GM21390 (cell line): ENCODE measurements around the gene CIPC.

ENCODE experiments used
- ATAC-seq: cut with Tn5 transposase; IDR thresholded peaks from one replicate; pipeline ENCODE4 v1.9.1; 2021; ENCODE audit not compliant: unreplicated experiment

CIPC gene

GRCh38 chr14:77068517-77069200, 29.4 kb upstream of the CIPC start:
- ATAC-seq, result no peak

GRCh38 chr14:77069551-77069950, 28.5 kb upstream of the CIPC start:
- ATAC-seq, result no peak

- no peak for ATAC-seq
Observed at GRCh38 chr14:77071938-77072388, 26.1 kb upstream of the CIPC start.

DNA sequence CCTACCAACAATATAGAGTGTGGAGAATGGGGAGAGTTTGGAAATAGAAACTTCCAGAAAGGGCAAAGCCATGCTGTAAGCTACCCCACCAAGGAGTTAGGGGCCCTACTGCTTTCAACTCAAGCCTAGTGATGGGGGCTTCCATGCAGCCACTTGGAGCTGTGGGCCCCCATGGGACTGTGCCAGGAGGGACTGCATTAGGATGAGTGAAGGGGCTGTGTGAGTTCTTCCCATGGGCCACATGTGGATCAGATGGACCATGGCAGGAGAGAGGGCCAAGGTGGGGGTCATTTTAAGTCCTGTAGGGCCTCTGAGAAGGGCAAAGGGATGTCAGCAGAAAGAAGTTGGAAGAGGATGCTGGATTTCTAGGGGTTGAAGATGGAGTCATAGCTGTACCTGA, 23.1 kb upstream of the CIPC start:
- no peak for ATAC-seq

DNA sequence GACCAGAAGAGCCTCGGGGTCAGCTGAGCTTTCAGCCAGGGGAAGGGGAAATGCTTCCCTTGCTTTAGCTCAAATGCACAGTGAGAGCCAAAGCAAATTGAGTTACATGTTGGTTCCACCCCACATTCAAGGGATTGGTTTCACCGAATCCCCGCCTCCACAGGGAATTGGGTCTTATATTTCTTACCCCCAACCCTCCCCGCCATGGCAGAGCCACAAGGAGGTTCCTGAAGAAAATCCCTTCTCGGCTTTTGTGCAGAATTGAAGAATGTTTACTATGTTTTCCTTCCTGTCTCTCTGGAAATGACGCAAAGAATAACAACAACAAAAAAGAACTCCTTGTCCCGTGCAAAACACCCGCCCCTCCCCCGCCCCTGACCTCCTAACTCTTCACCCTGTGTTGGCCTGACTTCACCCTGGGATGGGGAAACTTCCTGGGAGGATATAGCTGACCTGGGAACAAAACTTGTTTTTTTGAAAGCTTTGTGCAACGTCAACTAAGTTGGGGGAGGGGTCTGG, 21.9 kb upstream of the CIPC start:
- ATAC-seq, result no peak

DNA sequence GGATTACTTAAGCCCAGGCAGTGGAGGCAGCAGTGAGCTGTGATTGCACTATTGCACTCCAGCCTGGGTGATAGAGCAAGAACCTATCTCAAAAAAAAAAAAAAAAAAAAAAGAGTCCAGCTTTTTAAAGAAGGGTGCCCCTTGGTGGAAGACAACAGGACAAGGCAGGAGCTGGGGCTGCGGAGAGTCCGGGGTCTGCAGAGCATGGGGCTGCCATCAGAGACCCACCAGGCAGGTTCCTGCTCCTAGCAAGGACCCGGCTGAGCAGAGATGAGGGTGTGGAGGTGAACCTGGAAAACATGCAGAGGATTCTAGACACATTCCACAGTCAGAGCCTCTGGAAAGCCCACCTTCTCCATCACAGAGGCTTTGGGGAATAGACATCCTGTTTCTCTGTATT, 21.0 kb upstream of the CIPC start:
- no peak for ATAC-seq

DNA sequence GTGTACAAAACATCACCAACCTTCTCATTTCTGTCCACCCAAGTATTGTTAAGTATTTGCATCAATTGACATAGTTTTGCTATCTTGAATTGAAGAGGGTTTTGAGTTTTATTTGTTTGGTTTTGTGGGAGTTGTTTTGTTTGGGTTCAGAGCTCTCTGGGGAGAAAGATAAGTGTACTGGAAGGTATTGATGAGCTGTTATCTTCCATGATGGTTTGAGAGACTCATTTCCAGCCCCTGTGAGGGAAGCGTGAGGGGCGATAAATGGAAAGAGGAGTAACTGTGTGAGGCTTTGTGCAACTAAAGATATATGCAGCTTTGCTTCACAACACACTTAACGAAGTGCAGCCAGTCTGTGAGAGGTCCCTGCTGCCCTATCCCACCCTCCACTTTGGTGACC, 15.7 kb upstream of the CIPC start:
- ATAC-seq, result no peak

DNA sequence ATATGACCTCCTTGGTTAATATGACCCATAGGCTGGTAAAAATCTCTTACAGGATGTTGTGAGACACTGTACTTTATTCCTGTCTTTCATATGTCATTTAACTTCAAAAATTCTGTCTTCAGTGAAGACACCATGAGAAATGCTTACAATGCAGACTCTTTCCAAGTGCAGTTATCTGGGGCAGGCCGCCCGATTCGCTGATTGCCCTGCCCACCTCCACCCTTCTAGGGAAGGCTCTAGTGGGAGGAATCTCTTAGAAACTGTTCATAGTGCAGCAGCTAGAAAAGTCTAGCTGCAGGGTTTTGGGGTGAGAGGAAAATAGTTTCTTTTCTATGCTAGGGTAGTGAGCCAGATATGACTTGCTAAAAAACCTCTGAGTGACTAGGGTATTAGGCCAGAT, 15.0 kb upstream of the CIPC start:
- no peak for ATAC-seq

GRCh38 chr14:77084985-77085384, 13.1 kb upstream of the CIPC start:
- ATAC-seq, result no peak

DNA sequence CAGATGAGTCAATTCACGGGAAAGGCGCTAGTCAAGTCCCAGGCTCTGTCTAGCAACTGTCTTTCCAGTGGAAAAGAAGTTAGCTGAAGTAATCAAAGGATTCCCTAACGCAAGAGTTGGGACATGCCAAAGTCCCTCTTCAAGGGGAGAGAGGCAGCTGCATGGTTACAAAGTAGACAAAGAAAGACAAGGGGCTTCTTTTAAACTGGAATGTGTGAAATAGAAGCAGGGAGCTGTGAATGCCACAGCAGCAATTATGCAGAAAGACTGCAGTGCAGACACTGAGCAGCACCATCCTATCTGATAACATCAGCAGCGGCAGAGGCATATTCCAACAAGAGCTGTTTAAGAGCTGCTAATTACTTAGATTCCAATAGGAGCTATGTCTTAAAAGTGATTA, 12.5 kb upstream of the CIPC start:
- ATAC-seq, result no peak

DNA sequence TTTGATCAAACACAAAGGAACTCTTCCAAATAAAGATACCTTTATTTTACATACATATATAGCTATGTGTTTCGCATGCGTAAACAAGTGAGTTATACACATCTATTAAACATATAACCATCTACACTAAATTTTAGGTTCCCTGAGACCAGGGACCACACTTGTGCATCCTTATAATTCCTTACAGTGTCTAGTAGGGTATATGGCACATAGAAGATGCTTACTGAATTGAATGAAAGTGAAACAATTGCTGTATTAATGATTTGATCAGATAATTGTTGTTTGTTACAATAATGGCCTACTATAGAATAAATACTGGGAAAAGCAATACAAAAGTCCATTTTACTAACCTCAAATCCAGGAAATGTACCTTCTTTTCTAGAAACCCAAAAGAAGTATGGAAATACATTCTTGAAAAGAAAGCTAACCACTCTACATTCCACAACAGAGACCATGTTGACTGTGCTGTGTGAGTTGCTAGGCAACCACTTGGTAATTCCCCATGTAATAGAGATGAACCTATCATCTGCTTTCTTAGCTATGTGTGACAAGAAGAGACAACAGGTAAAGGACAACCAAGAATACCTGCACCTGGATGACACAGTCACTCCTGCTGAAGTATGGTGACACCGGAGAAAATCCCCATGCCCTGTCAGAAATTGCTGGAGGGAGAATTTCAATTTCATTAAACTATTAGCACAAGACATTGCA, 11.9 kb upstream of the CIPC start:
- no peak for ATAC-seq

DNA sequence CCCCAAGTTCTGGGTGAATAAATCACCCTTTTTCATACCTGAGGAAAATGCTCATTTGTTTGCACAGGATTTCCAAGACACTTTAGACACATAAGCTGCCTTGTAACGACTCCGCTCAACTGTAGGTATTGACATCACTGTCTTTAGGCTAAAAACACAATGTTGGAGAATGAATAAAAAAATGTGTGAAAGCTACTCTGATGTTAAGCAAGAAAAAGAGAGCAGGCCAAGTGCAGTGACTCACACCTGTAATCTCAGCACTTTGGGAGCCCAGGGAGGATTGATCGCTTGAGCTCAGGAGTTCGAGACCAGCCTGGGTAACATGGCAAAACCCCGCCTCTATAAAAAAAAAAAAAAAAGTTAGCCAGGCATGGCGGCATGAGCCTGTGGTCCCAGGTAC, 11.1 kb upstream of the CIPC start:
- ATAC-seq, result no peak

DNA sequence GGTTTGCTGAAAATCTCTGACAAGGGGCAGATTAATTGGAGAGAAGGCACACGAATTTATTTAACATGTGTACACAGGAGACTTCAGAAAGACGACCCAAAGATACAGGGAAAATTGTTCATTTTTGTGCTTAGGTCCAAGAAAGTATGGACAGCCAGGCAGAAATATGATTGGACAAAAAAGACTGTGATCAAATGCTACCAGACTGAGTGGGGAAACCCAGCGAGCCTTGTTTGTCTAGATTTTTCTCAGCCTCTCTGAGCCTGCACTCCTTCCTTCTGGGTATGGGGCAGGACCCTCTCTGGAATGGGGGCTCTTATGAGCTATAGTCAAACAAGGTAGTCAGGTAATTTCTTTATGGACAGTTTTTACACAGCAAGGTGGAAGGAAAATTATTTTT, 10.4 kb upstream of the CIPC start:
- ATAC-seq, result no peak

- ATAC-seq, result no peak
Observed at GRCh38 chr14:77088219-77088618, 9.8 kb upstream of the CIPC start.

DNA sequence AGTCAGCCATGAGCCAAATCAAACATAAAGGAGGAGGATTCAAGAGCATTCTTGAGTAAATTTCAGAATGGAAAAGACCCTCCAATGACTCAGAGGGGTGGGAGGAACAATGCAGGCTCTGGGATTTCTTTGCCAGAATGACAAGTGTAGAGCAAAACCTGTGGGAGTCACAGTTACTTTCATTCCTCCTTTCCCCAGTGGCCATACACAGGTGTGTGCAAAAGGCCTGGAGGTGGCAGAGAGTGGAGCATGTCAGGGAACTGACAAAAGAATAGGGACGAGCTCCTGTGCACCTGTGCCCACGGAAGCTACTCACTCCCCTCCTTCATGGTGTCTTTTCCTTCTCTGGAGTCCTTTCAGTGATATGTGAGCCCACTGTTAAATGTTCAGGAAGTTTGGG, 9.4 kb upstream of the CIPC start:
- ATAC-seq, result no peak

- no peak for ATAC-seq
Observed at GRCh38 chr14:77091518-77091917, 6.5 kb upstream of the CIPC start.

- ATAC-seq, result no peak
Observed at GRCh38 chr14:77092676-77093075, 5.4 kb upstream of the CIPC start.

DNA sequence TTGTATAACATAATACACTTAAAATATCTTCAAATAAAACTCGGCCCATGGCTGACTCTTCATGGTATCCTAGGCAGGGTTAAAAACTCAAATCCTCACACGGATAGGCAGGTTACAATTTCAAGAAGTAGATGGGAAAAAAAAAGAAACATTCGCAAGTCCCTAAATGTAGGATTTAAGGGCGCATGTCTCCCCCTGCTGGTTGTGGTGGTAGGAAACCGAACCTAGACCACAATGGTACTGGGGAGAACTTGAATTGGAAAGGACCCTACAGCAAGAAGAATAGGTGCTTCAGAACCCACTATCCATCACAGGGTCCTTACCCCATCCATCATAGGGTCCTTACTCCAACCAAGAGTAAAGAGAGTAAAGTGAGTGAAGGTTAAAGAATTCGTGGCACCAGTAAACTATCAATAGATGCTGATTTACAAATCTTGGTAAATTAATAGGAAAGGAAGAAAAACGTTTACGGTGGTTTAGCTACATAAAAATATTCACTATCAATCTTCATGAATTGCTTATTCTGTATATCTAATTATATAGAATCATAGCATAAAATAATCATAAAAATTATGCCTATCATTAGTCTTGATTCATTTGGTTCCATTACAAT, 3.3 kb upstream of the CIPC start:
- ATAC-seq, result no peak

GRCh38 chr14:77097006-77097699, 905 bp upstream of the CIPC start:
- no peak for ATAC-seq

GRCh38 chr14:77098529-77099353, 683 bp downstream of the CIPC start:
- ATAC-seq, result no peak
